OCI-LY3 (cell line): ENCODE data around the gene MUC6.

Experiments used
- H2AFZ ChIP-seq: fragments of 200-600, 300-600 bp; shearing (Covaris generic); 2 replicates; pipeline ENCODE4 v1.6.0; 2014; ENCODE audit warnings: antibody characterized with exemption, low read depth, low read length
- H3K27ac ChIP-seq: fragments of 200-600, 300-600 bp; sonication (generic); 2 replicates; pipeline ENCODE4 v1.5.1; 2014; ENCODE audit warnings: mild to moderate bottlenecking, low read length, moderate library complexity, mixed read lengths
- H3K27me3 ChIP-seq: fragments of 200-600, 300-600 bp; sonication (generic); 2 replicates; pipeline ENCODE4 v1.6.1; 2014; ENCODE audit warnings: low read depth, low read length, mixed read lengths
- H3K36me3 ChIP-seq: fragments of 200-600, 300-600 bp; sonication (generic); replicated peaks from 2 replicates; pipeline ENCODE3; 2014; ENCODE audit warnings: low read depth, low read length, mixed read lengths
- H3K4me1 ChIP-seq: fragments of 300-600, 200-600 bp; sonication (generic); 2 replicates; pipeline ENCODE4 v1.6.1; 2014; ENCODE audit warnings: low read length, mixed read lengths
- H3K4me2 ChIP-seq: fragments of 200-600, 300-600 bp; sonication (generic); 2 replicates; pipeline ENCODE4 v1.6.1; 2014; ENCODE audit warnings: low read length, mixed read lengths
- H3K4me3 ChIP-seq: fragments of 300-600, 200-600 bp; sonication (generic); 2 replicates; pipeline ENCODE4 v1.5.1; 2014; ENCODE audit warnings: antibody characterized with exemption, mild to moderate bottlenecking, low read length, moderate library complexity
- H3K79me2 ChIP-seq: fragments of 300-600, 200-600 bp; shearing (Covaris generic); 2 replicates; pipeline ENCODE4 v1.6.1; 2014; ENCODE audit warnings: mild to moderate bottlenecking, low read length, mixed read lengths
- H3K9ac ChIP-seq: fragments of 300-600, 200-600 bp; shearing (Covaris generic); 2 replicates; pipeline ENCODE4 v1.6.0; 2014; ENCODE audit warnings: mild to moderate bottlenecking, low read length, moderate library complexity
- H3K9me3 ChIP-seq: fragments of 200-600, 300-600 bp; shearing (Covaris generic); 2 replicates; pipeline ENCODE4 v1.6.1; 2014; ENCODE audit warnings: low read length, mixed read lengths; ENCODE audit not compliant: insufficient read depth
- H4K20me1 ChIP-seq: fragments of 200-600, 300-600 bp; sonication (generic); 2 replicates; pipeline ENCODE4 v1.6.1; 2016; ENCODE audit warnings: low read length, mixed read lengths; ENCODE audit not compliant: insufficient read depth
- CTCF ChIP-seq: fragments of 200-600, 300-600 bp; sonication (generic); IDR thresholded peaks from 2 replicates; pipeline ENCODE4 v1.5.1; 2014; ENCODE audit warnings: antibody characterized with exemption, low read length, low read depth
- EZH2phosphoT487 ChIP-seq: fragments of 200-600 bp; shearing (Covaris generic); IDR thresholded peaks from 2 replicates; pipeline ENCODE4 v1.6.1; 2018; ENCODE audit warnings: antibody characterized with exemption, mixed run types, low read depth

Gene MUC6

GRCh38 chr11:986952-987305, 49.6 kb downstream of the MUC6 start:
- Histone ChIP-seq H3K79me2 (no peaks in the 10 kb centered on the region), H3K4me1 (peaks cover 9% of the 10 kb centered on the region; the same call in 1 of the 2 replicates), H2AFZ (no peak overlapping the region), H3K36me3 (peaks cover 14% of the 10 kb centered on the region), H3K9me3 (no peaks in the 10 kb centered on the region), H3K9ac (no peak overlapping the region), H3K4me2 (no peak overlapping the region), H4K20me1 (no peaks in the 10 kb centered on the region), H3K27me3 (no peaks in the 10 kb centered on the region), H3K27ac (no peak overlapping the region), H3K4me3 (no peak overlapping the region)
- TF ChIP-seq CTCF (no peak), EZH2phosphoT487 (no peak)

GRCh38 chr11:986270-986951, 50.1 kb downstream of the MUC6 start:
- H4K20me1 ChIP-seq, result no peaks in the 10 kb centered on the region
- H3K27me3 ChIP-seq, result no peaks in the 10 kb centered on the region
- H3K9me3 ChIP-seq, result no peaks in the 10 kb centered on the region
- no peak for TF ChIP-seq CTCF
- no peak for TF ChIP-seq EZH2phosphoT487
- H2AFZ ChIP-seq, result no peak overlapping the region
- no peak overlapping the region for H3K4me2 ChIP-seq
- no peak overlapping the region for H3K27ac ChIP-seq
- H3K9ac ChIP-seq, result no peak overlapping the region
- H3K4me1 ChIP-seq, result 0 out of 2 replicates have a peak, but pooled peaks cover 4% of the 10 kb centered on the region
- H3K36me3 ChIP-seq, result peaks cover 17% of the 10 kb centered on the region
- no peak overlapping the region for H3K4me3 ChIP-seq
- no peaks in the 10 kb centered on the region for H3K79me2 ChIP-seq

GRCh38 chr11:985848-986247, 50.7 kb downstream of the MUC6 start:
- H3K79me2 ChIP-seq, result no peaks in the 10 kb centered on the region
- peaks cover 18% of the 10 kb centered on the region for H3K36me3 ChIP-seq
- no peak overlapping the region for H2AFZ ChIP-seq
- H3K4me1 ChIP-seq, result no peaks in the 10 kb centered on the region
- no peak overlapping the region for H3K9ac ChIP-seq
- no peak overlapping the region for H3K27ac ChIP-seq
- H3K4me2 ChIP-seq, result no peak overlapping the region
- no peaks in the 10 kb centered on the region for H3K9me3 ChIP-seq
- H4K20me1 ChIP-seq, result no peaks in the 10 kb centered on the region
- H3K27me3 ChIP-seq, result no peaks in the 10 kb centered on the region
- no peak overlapping the region for H3K4me3 ChIP-seq
- TF ChIP-seq CTCF (no peak), EZH2phosphoT487 (no peak)

- H3K4me1 ChIP-seq, result no peaks in the 10 kb centered on the region
- no peaks in the 10 kb centered on the region for H3K27me3 ChIP-seq
- H4K20me1 ChIP-seq, result no peaks in the 10 kb centered on the region
- H3K79me2 ChIP-seq, result no peaks in the 10 kb centered on the region
- no peak overlapping the region for H2AFZ ChIP-seq
- peaks cover 18% of the 10 kb centered on the region for H3K36me3 ChIP-seq
- TF ChIP-seq EZH2phosphoT487, result no peak
- no peak for TF ChIP-seq CTCF
- no peak overlapping the region for H3K4me2 ChIP-seq
- no peaks in the 10 kb centered on the region for H3K9me3 ChIP-seq
- no peak overlapping the region for H3K9ac ChIP-seq
- H3K27ac ChIP-seq, result no peak overlapping the region
- H3K4me3 ChIP-seq, result no peak overlapping the region
These were observed 51.1 kb downstream of the MUC6 start for GRCh38 chr11:985406-985805.
